Measurements from ENCODE around the gene METAP1. TPM values are rescaled to one million over a fixed set of nuclear protein-coding genes. Genes with fewer than 3 reads are reported as not detected.

METAP1 gene
- total RNA-seq, 1 experiment from 2014 or later = 112 TPM

GRCh38 chr4:99013884-99014523, 18.5 kb downstream of the METAP1 start (continued):
- TF ChIP-seq REST (IDR thresholded peaks at IDR 0.05; ENCODE audit: low read depth) (no peak), EZH2 (IDR thresholded peaks at IDR 0.05) (no peak), MAX (IDR thresholded peaks at IDR 0.05) (no peak), SP1 (IDR thresholded peaks at IDR 0.05; ENCODE audit: low read depth) (no peak)

GRCh38 chr4:99021386-99021785, 25.9 kb downstream of the METAP1 start:
- TF ChIP-seq CBX3 (IDR thresholded peaks at IDR 0.05; ENCODE audit: low read depth) (peak; percentile 47; the same call in 1 of the 2 replicates), TCF7L2 (IDR thresholded peaks at IDR 0.05; ENCODE audit: borderline replicate concordance, extremely low read depth, insufficient read depth, insufficient read length) (no peak)
- Histone ChIP-seq H3K36me3 (ENCODE audit: control insufficient read depth in 1 of 2, insufficient read depth in 2 of 2, low read length in 2 of 2) (peaks cover 0 to 31% of the 10 kb centered on the region in 2 experiments; a peak in 1 of 4 replicates), H2AFZ (ENCODE audit: low read depth, low read length, poor library complexity, severe bottlenecking) (no peak overlapping the region), H3K9me2 (ENCODE audit: insufficient read depth) (no peaks in the 10 kb centered on the region), H4K20me1 (ENCODE audit: insufficient read depth) (peaks cover 6% of the 10 kb centered on the region; the same call in 1 of the 2 replicates), H3K9me3 (ENCODE audit: control insufficient read depth in 1 of 2, insufficient read depth in 1 of 2, low read depth in 1 of 2, low read length in 2 of 2) (peaks cover 0 to 8% of the 10 kb centered on the region in 2 experiments; a peak in 2 of 4 replicates), H3K9ac (ENCODE audit: low read length) (no peak overlapping the region), H3K27me3 (ENCODE audit: insufficient read depth, low read length) (no peaks in the 10 kb centered on the region), H3K4me2 (ENCODE audit: low read length) (no peak overlapping the region), H3K4me1 (ENCODE audit: control insufficient read depth in 1 of 2, insufficient read depth in 2 of 2, low read length in 2 of 2) (peaks cover 5 to 25% of the 10 kb centered on the region in 2 experiments; a peak in 2 of 4 replicates), H3K27ac (ENCODE audit: low read depth, low read length) (no peak overlapping the region), H3K79me2 (ENCODE audit: insufficient read depth, low read length) (peaks cover 100% of the 10 kb centered on the region), H3K4me3 (replicated peaks in 1 of 2; ENCODE audit: low read depth in 1 of 2, low read length in 2 of 2) (no peak overlapping the region)
- intact Hi-C loops (cut with micrococcal nuclease) = no loop called here
- no peak for DNase-seq (ENCODE audit: low read depth, low spot score)
- POLR2A ChIA-PET = no interaction called here
- no TSS peak for BruUV-seq (replicated peaks)
- CTCF ChIA-PET = no interaction called here
- no peak for ATAC-seq
- RAD21 ChIA-PET (ENCODE audit: low non-redundant PET in 1 of 2, low total read pairs in 2 of 2, uncharacterized antibody in 2 of 2, unreplicated experiment in 2 of 2) = no interaction called here
